ENCODE data around the gene DNAJC5G.
A peak's percentile ranks its signal among the peaks of the same experiment; 100 is the strongest.

GRCh38 chr2:27249891-27250651 is 25.2 kb upstream of the DNAJC5G start:
- TF ChIP-seq CTCF (IDR thresholded peaks at IDR 0.05): peak; percentile 92
- no peak for TF ChIP-seq EZH2 (IDR thresholded peaks at IDR 0.05)
- no peak for TF ChIP-seq EZH2phosphoT487 (IDR thresholded peaks at IDR 0.05)

Measured in neural progenitor cell (in vitro differentiated cells).